ENCODE measurements around the gene SERPINB13. TPM values are rescaled to one million over a fixed set of nuclear protein-coding genes. Genes with fewer than 3 reads are reported as not detected.

The SERPINB13 gene, protein sequence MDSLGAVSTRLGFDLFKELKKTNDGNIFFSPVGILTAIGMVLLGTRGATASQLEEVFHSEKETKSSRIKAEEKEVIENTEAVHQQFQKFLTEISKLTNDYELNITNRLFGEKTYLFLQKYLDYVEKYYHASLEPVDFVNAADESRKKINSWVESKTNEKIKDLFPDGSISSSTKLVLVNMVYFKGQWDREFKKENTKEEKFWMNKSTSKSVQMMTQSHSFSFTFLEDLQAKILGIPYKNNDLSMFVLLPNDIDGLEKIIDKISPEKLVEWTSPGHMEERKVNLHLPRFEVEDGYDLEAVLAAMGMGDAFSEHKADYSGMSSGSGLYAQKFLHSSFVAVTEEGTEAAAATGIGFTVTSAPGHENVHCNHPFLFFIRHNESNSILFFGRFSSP
- total RNA-seq (2014; rRNA removed; shearing (Covaris generic)) = not detected in 2 replicates

- no peaks in the 10 kb centered on the region for H3K27me3 ChIP-seq (ENCODE audit: control insufficient read depth, insufficient read depth, low read length)
- H3K36me3 ChIP-seq (replicated peaks; ENCODE audit: control insufficient read depth, insufficient read depth, low read length) = no peaks in the 10 kb centered on the region
- no peak for DNase-seq
- H3K4me3 ChIP-seq (ENCODE audit: insufficient read depth, low read depth, low read length) = no peak within 1 kb of the TSS
Measured at GRCh38 chr18:63586966-63587365, at the start of gene SERPINB13. Gene SERPINB13, plus strand, starts transcription at chr18:63587343. Its CDS starts 1,325 bp downstream, at chr18:63588668.

DNA sequence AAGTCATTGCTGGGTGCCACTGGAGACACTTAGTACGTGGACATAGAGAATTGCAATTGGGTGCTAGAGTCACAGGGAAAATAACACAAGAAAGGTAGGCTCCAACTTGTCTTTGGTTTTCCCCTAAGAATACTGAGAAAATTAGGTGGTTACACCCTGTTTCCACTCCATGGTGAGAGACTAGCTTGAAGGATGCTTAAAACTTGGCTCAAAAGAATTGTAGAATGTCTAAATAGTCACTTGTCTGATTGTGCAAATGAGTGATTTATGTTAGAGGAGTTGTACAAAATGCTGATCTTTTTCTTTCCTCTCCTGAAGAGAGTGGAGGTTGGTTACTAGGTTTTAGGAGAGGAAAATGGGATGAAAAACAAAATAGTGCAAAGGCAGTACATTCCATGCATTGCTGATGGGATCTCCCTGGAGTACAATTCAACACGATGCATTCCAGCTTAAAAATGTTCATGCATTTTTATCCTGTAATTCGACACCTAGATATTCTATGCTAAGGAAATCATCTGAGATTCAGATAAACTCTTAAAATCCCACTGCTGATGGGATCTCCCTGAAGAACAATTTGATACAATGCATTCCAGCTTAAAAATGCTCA lies 47.1 kb upstream of the SERPINB13 start:
- no peaks in the 10 kb centered on the region for H3K36me3 ChIP-seq (replicated peaks; ENCODE audit: control insufficient read depth, insufficient read depth, low read length)
- H3K4me3 ChIP-seq (ENCODE audit: insufficient read depth, low read depth, low read length) = no peak overlapping the region
- H3K27me3 ChIP-seq (ENCODE audit: control insufficient read depth, insufficient read depth, low read length) = no peaks in the 10 kb centered on the region
- DNase-seq = no peak

DNA sequence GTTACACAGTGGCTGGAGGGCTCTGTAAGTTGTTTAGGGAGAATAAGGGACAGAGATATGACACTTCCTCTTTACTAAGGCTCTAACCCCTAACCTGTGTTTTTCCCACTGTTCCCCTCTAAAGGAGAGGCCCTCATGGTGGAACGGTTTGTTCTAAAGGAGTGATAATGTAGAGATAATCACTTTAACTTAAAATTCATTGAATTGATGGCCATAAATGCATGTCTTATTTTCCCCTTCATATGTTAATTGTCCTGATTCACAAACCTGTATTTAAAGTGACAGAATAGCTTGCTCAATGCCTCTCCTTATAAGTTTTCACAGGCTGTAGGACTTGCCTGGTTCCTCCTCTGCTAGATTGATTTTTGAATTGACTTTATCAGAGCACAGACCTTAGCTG lies 45.1 kb upstream of the SERPINB13 start, which contains the start of gene SERPINB12:
SERPINB12 (plus strand) TSS at position 301 of the 400 bp plus-strand sequence. CDS start 13,791 bp downstream, outside the sequence.
- no peak for DNase-seq
- no peaks in the 10 kb centered on the region for H3K36me3 ChIP-seq (replicated peaks; ENCODE audit: control insufficient read depth, insufficient read depth, low read length)
- no peak within 1 kb of the TSS for H3K4me3 ChIP-seq (ENCODE audit: insufficient read depth, low read depth, low read length)
- H3K27me3 ChIP-seq (ENCODE audit: control insufficient read depth, insufficient read depth, low read length) = no peaks in the 10 kb centered on the region

- Histone ChIP-seq H3K36me3 (replicated peaks; ENCODE audit: control insufficient read depth, insufficient read depth, low read length) (no peaks in the 10 kb centered on the region), H3K4me3 (ENCODE audit: insufficient read depth, low read depth, low read length) (no peak overlapping the region), H3K27me3 (ENCODE audit: control insufficient read depth, insufficient read depth, low read length) (no peaks in the 10 kb centered on the region)
- DNase-seq = no peak
Measured at GRCh38 chr18:63544017-63544416, 43.1 kb upstream of the SERPINB13 start.

- Histone ChIP-seq H3K27me3 (ENCODE audit: control insufficient read depth, insufficient read depth, low read length) (no peaks in the 10 kb centered on the region), H3K36me3 (replicated peaks; ENCODE audit: control insufficient read depth, insufficient read depth, low read length) (no peaks in the 10 kb centered on the region), H3K4me3 (ENCODE audit: insufficient read depth, low read depth, low read length) (no peak overlapping the region)
- no peak for DNase-seq
Measured at GRCh38 chr18:63545000-63545399, 42.1 kb upstream of the SERPINB13 start.

- no peak for DNase-seq
- no peaks in the 10 kb centered on the region for H3K27me3 ChIP-seq (ENCODE audit: control insufficient read depth, insufficient read depth, low read length)
- no peaks in the 10 kb centered on the region for H3K36me3 ChIP-seq (replicated peaks; ENCODE audit: control insufficient read depth, insufficient read depth, low read length)
- no peak overlapping the region for H3K4me3 ChIP-seq (ENCODE audit: insufficient read depth, low read depth, low read length)
Measured at GRCh38 chr18:63550068-63550467, 37.1 kb upstream of the SERPINB13 start.

GRCh38 chr18:63551769-63552168 lies 35.4 kb upstream of the SERPINB13 start:
- Histone ChIP-seq H3K4me3 (ENCODE audit: insufficient read depth, low read depth, low read length) (no peak overlapping the region), H3K27me3 (ENCODE audit: control insufficient read depth, insufficient read depth, low read length) (no peaks in the 10 kb centered on the region), H3K36me3 (replicated peaks; ENCODE audit: control insufficient read depth, insufficient read depth, low read length) (no peaks in the 10 kb centered on the region)
- no peak for DNase-seq

DNA sequence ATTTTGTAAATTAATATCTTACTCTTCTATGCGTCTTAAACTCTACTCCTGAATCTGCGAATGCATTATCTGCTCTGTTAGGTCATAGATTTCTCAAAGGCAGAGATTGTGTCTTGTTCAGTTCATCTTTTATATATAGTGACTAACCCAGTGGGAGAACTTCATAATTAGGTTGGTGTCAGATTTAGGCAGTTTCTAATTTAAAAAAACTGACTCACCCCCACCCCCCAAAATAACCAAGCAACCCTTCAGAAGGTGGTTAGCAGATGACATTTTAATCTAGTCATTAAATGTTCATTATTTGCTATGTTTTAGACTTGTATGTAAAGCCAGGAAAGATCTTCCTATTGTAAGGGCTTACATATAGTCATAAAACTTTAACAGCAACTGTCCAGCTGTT lies 34.6 kb upstream of the SERPINB13 start:
- Histone ChIP-seq H3K4me3 (ENCODE audit: insufficient read depth, low read depth, low read length) (no peak overlapping the region), H3K27me3 (ENCODE audit: control insufficient read depth, insufficient read depth, low read length) (no peaks in the 10 kb centered on the region), H3K36me3 (replicated peaks; ENCODE audit: control insufficient read depth, insufficient read depth, low read length) (no peaks in the 10 kb centered on the region)
- no peak for DNase-seq

- H3K36me3 ChIP-seq (replicated peaks; ENCODE audit: control insufficient read depth, insufficient read depth, low read length) = no peaks in the 10 kb centered on the region
Measured at GRCh38 chr18:63553081-63553480, 34.1 kb upstream of the SERPINB13 start.

GRCh38 chr18:63559567-63560491 lies 27.3 kb upstream of the SERPINB13 start:
- DNase-seq = no peak
- H3K27me3 ChIP-seq (ENCODE audit: control insufficient read depth, insufficient read depth, low read length) = no peaks in the 10 kb centered on the region
- no peaks in the 10 kb centered on the region for H3K36me3 ChIP-seq (replicated peaks; ENCODE audit: control insufficient read depth, insufficient read depth, low read length)
- no peak overlapping the region for H3K4me3 ChIP-seq (ENCODE audit: insufficient read depth, low read depth, low read length)

More at GRCh38 chr18:63553081-63553480, 34.1 kb upstream of the SERPINB13 start:
- no peak for DNase-seq
- Histone ChIP-seq H3K4me3 (ENCODE audit: insufficient read depth, low read depth, low read length) (no peak overlapping the region), H3K27me3 (ENCODE audit: control insufficient read depth, insufficient read depth, low read length) (no peaks in the 10 kb centered on the region)

GRCh38 chr18:63562284-63562683 lies 24.9 kb upstream of the SERPINB13 start:
- H3K4me3 ChIP-seq (ENCODE audit: insufficient read depth, low read depth, low read length) = no peak overlapping the region
- no peaks in the 10 kb centered on the region for H3K27me3 ChIP-seq (ENCODE audit: control insufficient read depth, insufficient read depth, low read length)
- H3K36me3 ChIP-seq (replicated peaks; ENCODE audit: control insufficient read depth, insufficient read depth, low read length) = no peaks in the 10 kb centered on the region
- no peak for DNase-seq

DNA sequence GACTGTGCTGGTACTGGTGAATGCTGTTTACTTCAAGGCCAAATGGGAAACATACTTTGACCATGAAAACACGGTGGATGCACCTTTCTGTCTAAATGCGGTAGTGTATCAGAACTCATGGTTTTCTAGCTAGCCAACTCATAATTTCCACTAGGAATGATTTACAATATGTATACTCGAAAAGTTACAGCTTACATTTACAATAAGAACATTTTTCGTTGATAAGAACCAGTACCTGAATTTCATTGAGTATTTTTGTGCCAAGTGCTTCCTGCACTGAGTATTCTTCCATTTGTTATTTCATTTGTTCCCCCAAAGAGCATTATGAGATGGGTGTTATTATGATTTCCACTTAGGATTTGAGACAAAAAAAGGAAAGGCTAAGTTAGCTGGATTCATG lies 23.1 kb upstream of the SERPINB13 start:
- Histone ChIP-seq H3K4me3 (ENCODE audit: insufficient read depth, low read depth, low read length) (no peak overlapping the region), H3K36me3 (replicated peaks; ENCODE audit: control insufficient read depth, insufficient read depth, low read length) (no peaks in the 10 kb centered on the region), H3K27me3 (ENCODE audit: control insufficient read depth, insufficient read depth, low read length) (no peaks in the 10 kb centered on the region)
- no peak for DNase-seq

DNA sequence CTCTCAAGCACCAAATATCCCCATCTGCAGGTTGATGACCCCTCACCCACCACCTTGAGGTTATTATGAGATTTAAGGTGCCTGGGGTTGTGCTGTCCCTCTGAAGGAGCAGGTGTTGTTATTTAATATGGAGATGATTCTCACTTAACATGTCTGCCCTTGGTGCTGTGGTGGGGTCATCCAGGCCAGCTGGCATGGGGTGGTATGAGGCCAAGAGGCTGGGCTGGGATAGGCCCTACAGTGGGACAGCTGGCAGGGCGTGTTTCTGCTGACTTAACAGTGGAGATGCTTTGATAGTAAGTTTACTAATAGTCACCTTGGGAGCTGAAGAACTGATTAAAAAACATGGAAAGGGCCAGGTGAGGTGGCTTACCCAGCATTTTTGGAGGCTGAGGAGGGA lies 22.6 kb upstream of the SERPINB13 start:
- Histone ChIP-seq H3K27me3 (ENCODE audit: control insufficient read depth, insufficient read depth, low read length) (no peaks in the 10 kb centered on the region), H3K4me3 (ENCODE audit: insufficient read depth, low read depth, low read length) (no peak overlapping the region), H3K36me3 (replicated peaks; ENCODE audit: control insufficient read depth, insufficient read depth, low read length) (no peaks in the 10 kb centered on the region)
- no peak for DNase-seq

GRCh38 chr18:63567276-63567675 lies 19.9 kb upstream of the SERPINB13 start:
- no peak for DNase-seq

More at GRCh38 chr18:63567276-63567675, 19.9 kb upstream of the SERPINB13 start:
- H3K27me3 ChIP-seq (ENCODE audit: control insufficient read depth, insufficient read depth, low read length) = no peaks in the 10 kb centered on the region
- no peak overlapping the region for H3K4me3 ChIP-seq (ENCODE audit: insufficient read depth, low read depth, low read length)
- no peaks in the 10 kb centered on the region for H3K36me3 ChIP-seq (replicated peaks; ENCODE audit: control insufficient read depth, insufficient read depth, low read length)
